NCI-H1930 (cell line): ENCODE measurements around the gene GAST.

Experiments used
- DNase-seq, 2 experiments: peaks; one replicate each; lab custom pipeline; 2025; lab: John Stamatoyannopoulos, UW

Gene GAST

GRCh38 chr17:41739661-41740352, 27.7 kb downstream of the GAST start:
- DNase-seq, result no peak

GRCh38 chr17:41740506-41740905, 28.4 kb downstream of the GAST start:
- no peak for DNase-seq

DNA sequence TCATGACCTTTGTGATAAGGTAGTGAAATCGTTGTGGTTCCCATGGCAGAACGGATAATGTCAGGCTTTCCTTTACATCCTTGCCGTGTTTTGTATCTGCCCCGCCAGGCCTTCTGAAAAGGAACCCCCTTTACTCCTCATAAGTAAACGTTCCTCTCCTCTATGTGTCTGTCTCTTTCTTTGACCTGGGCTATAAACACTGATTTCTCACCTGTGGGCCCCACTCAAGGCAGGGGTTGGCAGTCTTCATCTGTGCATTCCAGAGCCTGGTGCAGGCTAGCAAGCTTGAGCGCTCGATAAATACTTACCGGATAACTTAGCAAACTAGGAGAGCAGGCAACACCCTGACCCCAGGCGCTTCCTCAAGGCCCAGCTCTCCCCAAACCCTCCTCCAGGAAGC, 29.6 kb downstream of the GAST start:
- DNase-seq, result no peak

GRCh38 chr17:41748275-41748674, 36.1 kb downstream of the GAST start:
- DNase-seq, result no peak

DNA sequence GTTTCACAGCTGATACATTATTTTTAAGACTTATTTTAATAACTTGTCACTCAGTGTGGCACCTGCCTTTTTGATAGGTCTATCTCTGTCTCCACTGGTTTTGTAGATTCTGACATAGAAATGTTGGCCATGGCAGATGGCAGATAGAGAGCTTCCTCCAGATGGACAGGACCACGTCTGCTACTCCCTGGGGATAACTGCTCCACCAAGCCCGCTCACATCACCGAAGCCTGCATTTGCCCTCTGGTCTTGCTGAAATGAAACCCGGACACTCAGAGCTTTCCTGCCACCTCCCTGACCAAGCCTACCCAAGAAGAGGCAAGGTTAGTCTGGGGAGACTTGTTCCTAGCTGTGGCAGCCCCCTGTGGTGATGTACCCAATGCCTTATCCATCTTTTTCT, 38.7 kb downstream of the GAST start:
- DNase-seq, result no peak

DNA sequence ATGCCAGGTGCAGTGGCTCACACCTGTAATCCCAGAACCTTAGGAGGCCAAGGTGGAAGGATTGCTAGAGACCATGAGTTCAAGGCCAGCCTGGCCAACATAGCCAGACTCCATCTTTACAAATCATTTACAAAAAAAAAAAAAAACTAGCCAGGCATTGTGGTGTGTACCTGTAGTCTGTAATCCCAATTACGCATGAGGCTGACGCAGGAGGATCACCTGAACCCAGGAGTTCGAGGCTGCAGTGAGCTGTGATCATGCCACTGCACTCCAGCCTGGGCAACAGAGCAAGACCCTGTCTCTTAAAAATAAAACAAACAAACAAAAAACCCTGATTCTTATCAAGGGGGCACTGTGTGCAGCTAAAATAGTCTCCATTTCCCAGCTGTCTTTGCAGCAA, 39.2 kb downstream of the GAST start:
- DNase-seq, result no peak

GRCh38 chr17:41754066-41754465, 41.9 kb downstream of the GAST start:
- no peak for DNase-seq

DNA sequence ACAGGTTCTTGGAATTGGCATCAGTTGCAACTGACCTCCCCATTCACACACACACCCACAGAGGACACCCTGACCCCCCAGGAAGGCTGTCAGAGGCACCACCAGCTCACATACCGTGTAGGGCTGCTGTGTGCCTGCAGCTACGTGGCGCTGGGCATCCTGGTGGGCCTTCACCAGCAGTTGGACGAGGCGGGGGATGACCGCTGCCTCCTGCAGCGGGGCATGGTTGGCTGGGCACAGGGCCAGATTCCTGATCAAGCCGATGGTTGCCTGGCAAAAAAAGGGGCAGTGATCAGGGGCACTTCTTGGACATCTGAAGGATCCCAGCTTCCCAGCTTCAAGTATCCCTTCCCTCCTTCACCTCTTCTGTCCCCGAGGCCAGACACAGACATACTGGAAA, 46.5 kb downstream of the GAST start:
- no peak for DNase-seq

DNA sequence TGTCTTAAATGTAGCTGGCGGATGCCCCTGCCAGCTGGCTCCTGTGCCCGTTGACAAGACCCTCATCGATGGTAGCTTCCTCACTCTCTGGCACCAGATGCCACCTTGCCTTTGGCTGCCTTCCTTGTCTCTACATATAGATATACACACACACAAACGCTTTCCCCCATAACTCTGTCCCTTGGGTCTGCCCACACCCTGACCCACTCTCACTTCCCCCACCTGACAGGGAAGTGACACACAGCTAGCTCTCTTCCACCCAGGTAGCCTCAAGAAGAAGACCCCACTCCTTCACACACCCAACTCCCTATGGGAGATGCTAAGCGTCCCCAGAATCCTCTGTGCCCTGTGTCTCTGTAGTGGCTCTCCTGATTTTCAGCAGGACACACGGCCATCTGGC, 48.7 kb downstream of the GAST start:
- DNase-seq, result no peak

DNA sequence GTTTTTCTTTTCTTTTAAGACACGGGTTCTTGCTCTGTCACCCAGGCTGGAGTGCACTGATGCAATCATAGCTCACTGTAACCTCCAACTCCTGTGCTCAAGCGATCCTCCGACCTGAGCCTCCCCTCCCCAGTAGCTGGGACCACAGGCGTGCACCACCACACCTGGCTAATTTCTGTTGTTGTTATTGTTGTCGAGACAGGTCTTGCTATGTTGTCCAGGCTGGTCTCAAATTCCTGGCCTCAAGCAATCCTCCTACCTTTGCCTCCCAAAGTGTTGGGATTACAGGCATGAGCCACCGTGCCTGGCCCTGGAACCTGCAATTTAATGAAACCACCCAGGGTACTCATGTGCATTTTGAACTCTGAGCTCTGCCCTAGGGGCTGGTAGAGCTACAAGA, 50.3 kb downstream of the GAST start:
- DNase-seq, result no peak

DNA sequence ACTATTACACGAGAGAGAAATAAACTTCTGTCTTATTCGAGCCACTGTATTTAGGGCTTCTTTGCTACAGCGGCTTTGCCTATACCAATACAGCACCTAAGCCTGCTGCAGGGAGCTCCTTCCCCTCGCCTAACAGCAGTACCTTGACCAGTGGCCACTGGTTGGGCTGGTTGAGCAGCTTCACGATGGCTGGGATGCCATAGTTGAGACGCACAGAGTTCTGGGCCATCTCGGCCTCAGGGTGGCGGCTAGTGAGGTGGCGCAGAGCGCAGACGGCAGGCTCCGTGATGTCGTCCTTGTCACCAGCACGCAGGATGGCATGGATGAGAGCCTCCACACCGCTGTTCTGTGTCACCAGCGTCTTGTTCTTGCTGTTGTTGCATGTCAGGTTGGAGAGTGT, 50.7 kb downstream of the GAST start:
- no peak for DNase-seq

DNA sequence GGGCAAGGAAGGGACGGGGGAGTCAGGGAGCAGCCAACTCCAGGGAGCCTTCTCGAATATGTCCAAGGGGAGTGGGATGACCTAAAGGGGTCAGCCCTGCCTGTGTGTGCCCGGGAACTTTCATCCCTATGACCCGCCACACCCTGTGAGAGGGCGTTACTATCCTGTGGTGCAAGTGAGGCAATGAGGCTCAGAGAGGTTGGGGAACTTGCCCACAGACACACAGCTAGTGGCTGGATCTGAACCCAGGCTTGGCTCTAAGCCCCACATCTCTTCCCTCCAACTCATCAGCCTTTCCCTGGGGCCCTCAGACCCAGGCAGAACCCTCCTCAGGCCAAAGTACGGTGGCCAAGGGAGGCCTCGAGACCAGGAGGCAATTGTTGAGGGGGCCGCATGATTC, 51.2 kb downstream of the GAST start:
- no peak for DNase-seq
